ENCODE data around the gene PAPOLB. TPM values are rescaled to one million over a fixed set of nuclear protein-coding genes. Genes with fewer than 3 reads are reported as not detected.

PAPOLB gene
- total and polyA plus RNA-seq, 7 donors: 0.03 to 1.1 (median 0.38) TPM; not detected in 3

DNA sequence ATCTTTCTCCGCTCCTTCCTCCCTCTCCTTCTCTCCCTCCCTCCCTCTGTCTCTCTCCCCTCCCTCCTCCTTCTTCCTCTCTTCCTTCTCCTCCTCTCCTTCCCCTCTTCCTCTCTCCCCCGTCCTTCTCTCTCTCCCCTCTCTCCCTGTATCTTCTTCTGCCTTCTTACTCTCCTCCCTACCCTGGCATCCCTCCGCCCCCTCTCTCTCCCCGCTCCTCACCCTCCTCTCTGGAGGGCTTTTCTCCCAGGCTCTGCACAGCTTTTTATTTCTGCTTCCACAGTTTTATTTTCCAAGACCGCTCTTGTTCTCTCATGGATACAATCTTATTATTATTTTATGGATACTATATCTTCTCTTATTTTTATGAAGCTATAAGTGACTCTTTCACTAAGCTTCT, 53.8 kb downstream of the PAPOLB start:
- no peaks in the 10 kb centered on the region for H3K9me3 ChIP-seq
- no peak for DNase-seq
- H3K4me3 ChIP-seq: no peak overlapping the region
- H3K27me3 ChIP-seq: peaks cover 0 to 8% (median 5%) of the 10 kb centered on the region in 3 donors
- intact Hi-C loops (cut with DNase I): no loop called here
- WGBS, 2 donors: 53 to 58% methylated on average over 5 of the region's 5 CpGs
- peak overlapping the region in 1 of 4 donors; percentile 12 for H3K27ac ChIP-seq
- TF ChIP-seq POLR2A (IDR thresholded peaks at IDR 0.05): no peak
- TF ChIP-seq POLR2AphosphoS5 (IDR thresholded peaks at IDR 0.05): no peak
- TF ChIP-seq, protein P1, sequence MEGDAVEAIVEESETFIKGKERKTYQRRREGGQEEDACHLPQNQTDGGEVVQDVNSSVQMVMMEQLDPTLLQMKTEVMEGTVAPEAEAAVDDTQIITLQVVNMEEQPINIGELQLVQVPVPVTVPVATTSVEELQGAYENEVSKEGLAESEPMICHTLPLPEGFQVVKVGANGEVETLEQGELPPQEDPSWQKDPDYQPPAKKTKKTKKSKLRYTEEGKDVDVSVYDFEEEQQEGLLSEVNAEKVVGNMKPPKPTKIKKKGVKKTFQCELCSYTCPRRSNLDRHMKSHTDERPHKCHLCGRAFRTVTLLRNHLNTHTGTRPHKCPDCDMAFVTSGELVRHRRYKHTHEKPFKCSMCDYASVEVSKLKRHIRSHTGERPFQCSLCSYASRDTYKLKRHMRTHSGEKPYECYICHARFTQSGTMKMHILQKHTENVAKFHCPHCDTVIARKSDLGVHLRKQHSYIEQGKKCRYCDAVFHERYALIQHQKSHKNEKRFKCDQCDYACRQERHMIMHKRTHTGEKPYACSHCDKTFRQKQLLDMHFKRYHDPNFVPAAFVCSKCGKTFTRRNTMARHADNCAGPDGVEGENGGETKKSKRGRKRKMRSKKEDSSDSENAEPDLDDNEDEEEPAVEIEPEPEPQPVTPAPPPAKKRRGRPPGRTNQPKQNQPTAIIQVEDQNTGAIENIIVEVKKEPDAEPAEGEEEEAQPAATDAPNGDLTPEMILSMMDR (IDR thresholded peaks at IDR 0.05): no peak
- no peak for TF ChIP-seq EP300 (IDR thresholded peaks at IDR 0.05)
- H3K36me3 ChIP-seq: peaks cover 0 to 2% (median 0%) of the 10 kb centered on the region in 4 donors
- no peaks in the 10 kb centered on the region for H3K4me1 ChIP-seq

Small RNA genes within 50 kb of the gene (small RNA-seq; reads per million reads assigned to genes)
- 0 reads per million in 3 donors for gene RF00019

Other genes with a start within 250 kb of the PAPOLB start
- gene FOXK1, start 179.7 kb downstream of the PAPOLB start, total RNA-seq: 10 to 100 TPM; 15.8 to 47.1 (median 18.0) TPM
- 10 to 100 TPM in 1 of 3 donors, 1 to 10 TPM in 2; 1.8 to 18.1 (median 3.0) TPM for gene FOXK1, start 179.7 kb downstream of the PAPOLB start, polyA plus RNA-seq
- gene AP5Z1, start 86.4 kb downstream of the PAPOLB start, total RNA-seq: 10 to 100 TPM; 17.1 to 24.6 (median 19.8) TPM
- 10 to 100 TPM; 16.8 to 66.0 (median 20.3) TPM for gene AP5Z1, start 86.4 kb downstream of the PAPOLB start, polyA plus RNA-seq
- 10 to 100 TPM in 1 of 4 donors, 1 to 10 TPM in 3; 5.6 to 10.8 (median 6.7) TPM for gene RADIL, start 21.7 kb upstream of the PAPOLB start, total RNA-seq
- gene RADIL, start 21.7 kb upstream of the PAPOLB start, polyA plus RNA-seq: 1 to 10 TPM; 1.2 to 2.3 (median 1.4) TPM
- gene MMD2, start 97.2 kb upstream of the PAPOLB start, total RNA-seq: under 1 TPM in 1 of 4 donors, not detected in 3; 0.71 TPM
- under 1 TPM in 1 of 3 donors, not detected in 2; 0.13 TPM for gene MMD2, start 97.2 kb upstream of the PAPOLB start, polyA plus RNA-seq
- 10 to 100 TPM in 3 of 4 donors, 1 to 10 TPM in 1; 8.9 to 12.5 (median 10.3) TPM for gene RBAK, start 183.8 kb upstream of the PAPOLB start, total RNA-seq
- gene RBAK, start 183.8 kb upstream of the PAPOLB start, polyA plus RNA-seq: 1 to 10 TPM; 1.8 to 4.2 (median 2.5) TPM